Activated gamma-delta T cell treated with Interleukin-2 at 50 U/mL for 16 hours (primary cell): ENCODE results near the gene C12orf56.
"Not testable (repeated sequence)": the region's sequence is repeated elsewhere in the genome, so short reads cannot be mapped to it uniquely, and the experiment has no call there.

ENCODE experiments used
- DNase-seq: peaks from one replicate; pipeline ENCODE4 v3.0.0-alpha.2; 2020

Gene C12orf56

GRCh38 chr12:64296301-64296700 lies 94.3 kb downstream of the C12orf56 start:
- no peak for DNase-seq

- no peak for DNase-seq
Observed at GRCh38 chr12:64293654-64294364, 96.7 kb downstream of the C12orf56 start.

GRCh38 chr12:64293174-64293573 lies 97.4 kb downstream of the C12orf56 start:
- DNase-seq, result not testable (repeated sequence)

DNA sequence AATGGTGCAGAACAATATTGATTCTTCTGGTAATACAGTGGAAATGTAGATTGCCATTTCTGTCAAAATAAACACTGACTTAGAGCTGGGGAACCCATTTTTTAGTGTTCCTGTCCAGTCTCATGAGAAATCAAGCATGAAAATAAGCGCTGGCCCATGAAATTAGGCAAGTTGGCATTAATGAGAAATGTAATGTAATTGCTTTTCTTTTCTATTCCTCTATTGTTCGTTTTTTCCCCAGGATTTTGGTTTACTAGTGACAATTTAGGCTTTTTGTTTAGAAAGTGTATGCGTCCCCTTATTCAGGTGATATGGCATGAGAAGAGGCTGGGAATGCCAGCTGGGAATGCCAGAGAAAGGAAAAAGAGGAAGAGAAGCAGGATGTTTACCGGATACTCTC lies 104.0 kb downstream of the C12orf56 start:
- no peak for DNase-seq

DNA sequence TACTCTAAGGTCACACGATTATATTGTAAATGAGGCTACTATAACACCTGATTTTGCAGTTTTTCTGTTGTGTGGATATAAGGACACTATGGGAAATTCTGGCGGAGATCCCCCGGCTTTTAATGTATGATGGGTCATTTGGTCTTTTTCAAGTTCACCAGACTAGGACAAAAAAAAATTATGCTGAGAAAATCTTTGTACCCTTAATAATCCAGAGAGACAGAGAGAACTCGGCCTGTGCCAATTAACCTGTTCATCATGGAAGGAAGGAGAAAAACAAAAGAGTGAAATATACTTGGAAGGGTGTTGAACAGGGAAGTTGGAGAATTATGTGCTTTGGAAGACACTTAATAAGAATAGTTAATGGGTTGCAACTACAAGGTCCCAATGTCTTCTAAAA lies 106.3 kb downstream of the C12orf56 start:
- DNase-seq, result no peak

GRCh38 chr12:64278421-64278820 lies 112.1 kb downstream of the C12orf56 start:
- DNase-seq, result no peak

DNA sequence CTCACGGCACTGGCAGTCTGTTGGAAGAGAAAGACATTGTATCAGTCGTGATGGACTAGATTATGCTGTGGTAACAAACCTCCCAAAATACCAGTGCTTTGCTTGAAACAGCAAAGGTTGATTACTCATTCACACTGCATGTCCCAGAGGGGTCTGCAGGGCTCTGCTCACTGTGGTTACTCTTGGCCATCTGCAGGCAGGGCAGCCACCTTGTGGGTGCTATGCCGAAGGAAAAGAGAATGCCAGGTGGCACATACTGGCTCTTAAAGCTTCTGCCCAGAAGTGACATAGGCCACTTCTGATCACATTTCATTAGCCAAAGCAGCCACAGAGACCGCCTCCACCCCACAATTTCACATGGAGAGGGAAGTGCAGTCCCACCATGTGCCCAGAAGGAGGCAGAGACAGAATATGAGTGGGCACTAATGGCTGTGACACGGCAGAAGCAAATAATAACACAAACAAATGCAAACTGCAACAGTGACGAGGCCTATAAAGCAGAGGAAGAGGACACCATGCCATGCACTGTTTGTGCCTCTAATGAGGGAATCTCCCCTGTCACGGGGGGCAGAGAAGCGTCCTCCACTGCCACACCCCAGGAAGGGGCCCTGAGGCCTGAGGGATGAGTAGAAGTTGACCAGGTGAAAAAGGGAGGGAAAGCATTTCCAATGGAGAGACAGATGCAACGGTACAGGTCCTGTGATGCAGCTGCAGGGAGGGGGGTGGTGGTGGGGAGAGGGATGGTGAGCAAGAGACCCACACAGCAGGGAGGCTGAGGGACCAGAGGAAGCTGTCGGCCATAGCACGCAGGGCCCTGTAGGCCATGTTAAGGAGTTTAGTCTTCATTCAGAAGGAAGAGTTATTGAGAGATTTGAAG lies 116.8 kb downstream of the C12orf56 start:
- DNase-seq, result no peak

- no peak for DNase-seq
Observed at GRCh38 chr12:64270411-64270810, 120.1 kb downstream of the C12orf56 start.

GRCh38 chr12:64269161-64269560 lies 121.4 kb downstream of the C12orf56 start:
- DNase-seq, result no peak

- no peak for DNase-seq
Observed at GRCh38 chr12:64268409-64268808, 122.1 kb downstream of the C12orf56 start.

DNA sequence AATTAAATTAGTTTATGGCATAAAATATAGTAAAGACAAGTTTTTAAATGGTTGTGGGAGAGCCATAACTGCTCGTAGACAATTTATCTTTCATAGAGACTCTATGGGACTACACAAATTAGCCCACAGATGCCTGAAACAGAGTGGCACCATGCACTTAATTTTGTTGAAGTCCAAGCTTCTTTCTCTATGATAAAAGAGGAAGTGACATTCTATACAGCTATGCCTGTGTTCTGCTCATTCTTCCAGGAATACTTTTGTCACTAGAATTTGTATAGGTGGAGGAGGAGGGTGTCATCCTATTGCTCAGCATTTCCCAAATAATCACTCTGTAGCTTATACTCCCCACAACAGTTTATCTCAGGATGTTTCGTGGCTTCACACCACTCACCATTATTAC lies 124.7 kb downstream of the C12orf56 start:
- DNase-seq, result no peak

GRCh38 chr12:64261813-64262212 lies 128.7 kb downstream of the C12orf56 start:
- DNase-seq, result no peak

- no peak for DNase-seq
Observed at GRCh38 chr12:64258576-64258975, 132.0 kb downstream of the C12orf56 start.

- no peak for DNase-seq
Observed at GRCh38 chr12:64256166-64256800, 134.3 kb downstream of the C12orf56 start.

- no peak for DNase-seq
Observed at GRCh38 chr12:64255249-64255648, 135.3 kb downstream of the C12orf56 start.

GRCh38 chr12:64253356-64253755 lies 137.2 kb downstream of the C12orf56 start:
- DNase-seq, result no peak

GRCh38 chr12:64252681-64253080 lies 137.9 kb downstream of the C12orf56 start:
- DNase-seq, result no peak

GRCh38 chr12:64243809-64244208 lies 146.7 kb downstream of the C12orf56 start:
- DNase-seq, result no peak

DNA sequence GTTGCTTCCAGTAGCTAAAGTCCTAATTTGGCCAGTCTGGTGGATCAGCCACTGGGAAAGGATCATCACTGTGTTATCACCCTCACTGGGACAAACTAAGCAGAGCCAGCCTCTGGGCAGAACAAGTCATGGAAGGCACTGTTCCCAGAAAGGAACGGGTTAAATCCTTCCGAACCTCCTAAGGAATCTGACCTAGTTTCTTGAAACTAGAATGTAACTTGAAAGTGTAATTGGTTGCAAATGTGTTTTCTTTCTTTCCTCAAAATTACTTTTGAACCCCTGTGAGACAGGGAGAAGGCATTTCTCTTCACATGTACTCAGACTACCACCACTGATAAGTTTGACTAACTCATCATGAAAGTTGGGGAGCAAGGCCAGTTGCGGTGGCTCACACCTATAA lies 149.8 kb downstream of the C12orf56 start:
- DNase-seq, result no peak

- DNase-seq, result no peak
Observed at GRCh38 chr12:64237382-64237781, 153.2 kb downstream of the C12orf56 start.

DNA sequence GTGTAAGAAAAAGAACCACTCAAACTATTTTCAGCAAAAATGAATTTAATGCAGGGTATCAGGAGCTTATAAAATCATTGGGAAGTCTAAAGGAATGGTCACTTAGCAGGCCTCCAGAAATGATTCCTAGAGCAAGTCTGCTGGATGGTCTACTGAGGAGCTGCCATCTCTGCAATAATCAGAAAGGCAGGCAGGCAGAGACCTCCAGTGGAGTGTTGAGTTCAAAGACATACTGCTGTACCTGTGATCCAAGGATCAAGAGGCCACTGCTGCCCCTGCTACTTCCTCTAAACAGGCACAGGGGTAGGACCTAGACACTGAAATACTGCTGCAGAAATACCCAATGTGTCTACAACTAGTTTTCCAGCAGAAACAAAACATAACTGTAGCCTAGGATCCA lies 154.0 kb downstream of the C12orf56 start:
- DNase-seq, result no peak

DNA sequence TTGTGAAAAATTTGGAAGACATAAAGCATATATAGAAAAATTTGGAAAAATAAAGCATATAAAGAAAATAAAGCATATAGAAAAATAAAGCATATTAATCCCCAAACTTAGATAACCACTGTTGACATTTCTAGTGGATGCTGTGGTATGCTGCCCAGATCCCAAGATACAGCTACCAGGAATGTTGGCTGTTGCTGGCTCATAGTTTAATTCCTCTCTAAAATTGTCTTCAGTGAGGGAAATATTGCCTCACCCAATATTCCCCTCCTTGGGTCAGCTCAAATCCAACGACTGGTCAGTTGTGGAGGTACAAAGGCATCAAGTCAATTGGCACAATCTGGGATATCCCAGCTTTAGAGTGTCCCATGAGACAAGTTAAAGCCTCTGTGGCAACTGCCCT lies 158.4 kb downstream of the C12orf56 start:
- DNase-seq, result no peak

DNA sequence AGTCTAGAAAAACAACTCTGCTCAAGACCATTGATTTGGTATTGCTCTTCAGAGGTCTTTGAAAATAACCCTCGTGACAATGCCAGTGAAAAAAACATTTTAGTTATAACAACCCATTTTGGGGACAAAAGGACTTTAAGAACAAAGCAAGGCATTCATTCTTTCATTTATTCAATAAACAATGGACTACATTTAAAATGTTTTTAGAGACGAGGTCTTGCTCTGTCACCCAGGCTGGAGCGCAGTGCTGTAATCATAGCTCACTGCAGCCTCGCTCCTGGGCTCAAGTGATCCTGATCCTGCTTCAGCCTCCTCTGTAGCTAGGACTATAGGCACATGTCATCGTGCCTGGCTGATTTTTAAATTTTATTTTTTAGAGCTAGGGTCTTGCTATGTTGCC lies 160.8 kb downstream of the C12orf56 start:
- no peak for DNase-seq

- DNase-seq, result no peak
Observed at GRCh38 chr12:64229240-64229639, 161.3 kb downstream of the C12orf56 start.
